GM06990 (cell line): ENCODE measurements around the gene CPVL.

Source experiments
- DNase-seq: peaks from one replicate; pipeline ENCODE4 v3.0.0-alpha.2; 2011; ENCODE audit not compliant: insufficient read length; ENCODE audit errors: extremely low read depth
- H3K27me3 ChIP-seq: replicated peaks from 2 replicates; pipeline ENCODE4 v1.6.0; 2011; ENCODE audit warnings: low read length; ENCODE audit not compliant: control insufficient read depth, insufficient read depth
- H3K36me3 ChIP-seq: 2 replicates; pipeline ENCODE4 v1.5.1; 2011; ENCODE audit warnings: low read length; ENCODE audit not compliant: control insufficient read depth, insufficient read depth
- H3K4me3 ChIP-seq: replicated peaks from 2 replicates; pipeline ENCODE4 v1.5.1; 2011; ENCODE audit warnings: low read depth, mild to moderate bottlenecking, control low read depth, low read length
- TF ChIP-seq, protein P1 (sequence below): IDR thresholded peaks from 2 replicates; pipeline ENCODE4 v1.5.1; 2011; ENCODE audit warnings: low read length, control low read depth, mild to moderate bottlenecking, inconsistent platforms; ENCODE audit not compliant: insufficient read depth, poor library complexity, severe bottlenecking

CPVL gene

GRCh38 chr7:29146057-29146706 lies at the start of gene CPVL:
CPVL (minus strand) TSS chr7:29146537; CDS start chr7:29121061, 25,476 bp downstream.
- DNase-seq, result no peak
- no peaks in the 10 kb centered on the region for H3K36me3 ChIP-seq
- TF ChIP-seq, protein P1, sequence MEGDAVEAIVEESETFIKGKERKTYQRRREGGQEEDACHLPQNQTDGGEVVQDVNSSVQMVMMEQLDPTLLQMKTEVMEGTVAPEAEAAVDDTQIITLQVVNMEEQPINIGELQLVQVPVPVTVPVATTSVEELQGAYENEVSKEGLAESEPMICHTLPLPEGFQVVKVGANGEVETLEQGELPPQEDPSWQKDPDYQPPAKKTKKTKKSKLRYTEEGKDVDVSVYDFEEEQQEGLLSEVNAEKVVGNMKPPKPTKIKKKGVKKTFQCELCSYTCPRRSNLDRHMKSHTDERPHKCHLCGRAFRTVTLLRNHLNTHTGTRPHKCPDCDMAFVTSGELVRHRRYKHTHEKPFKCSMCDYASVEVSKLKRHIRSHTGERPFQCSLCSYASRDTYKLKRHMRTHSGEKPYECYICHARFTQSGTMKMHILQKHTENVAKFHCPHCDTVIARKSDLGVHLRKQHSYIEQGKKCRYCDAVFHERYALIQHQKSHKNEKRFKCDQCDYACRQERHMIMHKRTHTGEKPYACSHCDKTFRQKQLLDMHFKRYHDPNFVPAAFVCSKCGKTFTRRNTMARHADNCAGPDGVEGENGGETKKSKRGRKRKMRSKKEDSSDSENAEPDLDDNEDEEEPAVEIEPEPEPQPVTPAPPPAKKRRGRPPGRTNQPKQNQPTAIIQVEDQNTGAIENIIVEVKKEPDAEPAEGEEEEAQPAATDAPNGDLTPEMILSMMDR, result no peak
- no peaks in the 10 kb centered on the region; the same call in 1 of the 2 replicates for H3K27me3 ChIP-seq
- no peak within 1 kb of the TSS for H3K4me3 ChIP-seq

DNA sequence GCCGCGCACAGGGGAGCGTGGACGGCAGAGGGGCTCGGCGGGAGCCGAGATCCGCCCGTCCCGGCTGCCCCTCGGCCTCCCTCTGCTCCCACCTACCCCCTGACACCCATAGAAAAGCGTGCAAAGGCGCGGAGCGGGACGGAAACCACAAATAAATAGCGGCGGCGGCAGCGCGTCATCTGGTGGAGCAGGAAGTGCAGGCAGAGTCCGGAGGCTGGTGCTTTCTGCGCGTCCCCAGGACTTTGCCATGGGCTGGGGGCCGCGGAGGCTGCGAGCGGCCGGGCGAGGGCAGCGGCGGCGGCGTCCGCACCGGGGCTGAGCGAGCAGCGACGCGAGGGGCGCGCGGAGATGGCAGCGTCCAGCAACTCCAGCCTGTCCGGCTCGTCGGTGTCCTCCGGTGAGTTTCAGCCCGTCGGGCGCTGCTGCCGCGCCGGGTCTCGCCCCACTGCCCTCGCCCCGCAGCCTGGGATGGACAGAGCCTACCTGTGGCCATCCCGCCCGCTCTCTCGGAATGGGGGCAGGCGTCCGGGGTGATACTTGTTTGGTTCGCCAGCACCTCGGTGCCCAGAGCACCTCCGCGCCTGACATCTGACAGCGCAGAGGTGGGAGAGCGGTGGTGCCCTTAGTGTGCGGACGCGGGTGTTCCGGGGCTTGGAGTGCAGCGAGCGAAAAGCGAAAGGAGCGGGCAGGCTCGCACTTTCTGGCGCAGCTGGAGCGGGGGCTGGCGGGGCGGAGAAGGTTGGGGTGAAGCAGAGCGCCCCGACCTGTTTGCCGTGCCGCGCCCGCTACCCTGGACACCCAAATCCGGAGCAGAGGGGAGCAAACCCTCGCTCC lies 48.5 kb upstream of the CPVL start, which contains the start of gene CHN2:
TSS of gene CHN2 (plus strand) at position 182 of the 834 bp plus-strand sequence.
- no peaks in the 10 kb centered on the region for H3K36me3 ChIP-seq
- no peak for DNase-seq
- TF ChIP-seq, protein P1, result no peak
- H3K27me3 ChIP-seq, result no peaks in the 10 kb centered on the region; the same call in 1 of the 2 replicates
- H3K4me3 ChIP-seq, result peak within 1 kb of the TSS; percentile 41

DNA sequence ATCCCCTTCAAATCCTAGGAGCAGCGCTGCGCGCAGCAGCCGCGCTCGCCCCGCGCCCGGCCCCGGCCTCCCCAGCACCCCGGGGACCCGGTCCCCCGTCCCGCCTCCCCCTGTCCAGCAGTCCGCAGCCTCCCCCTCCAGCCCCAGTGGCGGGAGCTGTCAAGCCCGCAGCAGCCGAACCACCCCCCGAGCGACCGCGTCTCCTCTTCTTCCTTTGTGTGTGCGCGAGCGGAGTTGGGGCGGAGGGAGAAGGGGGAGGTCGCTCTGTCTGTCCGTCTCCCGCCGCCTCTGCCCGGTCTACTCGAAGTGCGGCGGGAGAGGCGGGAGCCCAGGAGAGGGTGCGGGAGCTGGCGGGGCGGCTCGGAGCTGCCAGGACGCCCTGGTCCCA lies 47.9 kb upstream of the CPVL start:
- no peak for DNase-seq
- Histone ChIP-seq H3K36me3 (no peaks in the 10 kb centered on the region), H3K27me3 (no peaks in the 10 kb centered on the region; the same call in 1 of the 2 replicates), H3K4me3 (no peak overlapping the region; the same call in 1 of the 2 replicates)
- TF ChIP-seq, protein P1, result no peak

DNA sequence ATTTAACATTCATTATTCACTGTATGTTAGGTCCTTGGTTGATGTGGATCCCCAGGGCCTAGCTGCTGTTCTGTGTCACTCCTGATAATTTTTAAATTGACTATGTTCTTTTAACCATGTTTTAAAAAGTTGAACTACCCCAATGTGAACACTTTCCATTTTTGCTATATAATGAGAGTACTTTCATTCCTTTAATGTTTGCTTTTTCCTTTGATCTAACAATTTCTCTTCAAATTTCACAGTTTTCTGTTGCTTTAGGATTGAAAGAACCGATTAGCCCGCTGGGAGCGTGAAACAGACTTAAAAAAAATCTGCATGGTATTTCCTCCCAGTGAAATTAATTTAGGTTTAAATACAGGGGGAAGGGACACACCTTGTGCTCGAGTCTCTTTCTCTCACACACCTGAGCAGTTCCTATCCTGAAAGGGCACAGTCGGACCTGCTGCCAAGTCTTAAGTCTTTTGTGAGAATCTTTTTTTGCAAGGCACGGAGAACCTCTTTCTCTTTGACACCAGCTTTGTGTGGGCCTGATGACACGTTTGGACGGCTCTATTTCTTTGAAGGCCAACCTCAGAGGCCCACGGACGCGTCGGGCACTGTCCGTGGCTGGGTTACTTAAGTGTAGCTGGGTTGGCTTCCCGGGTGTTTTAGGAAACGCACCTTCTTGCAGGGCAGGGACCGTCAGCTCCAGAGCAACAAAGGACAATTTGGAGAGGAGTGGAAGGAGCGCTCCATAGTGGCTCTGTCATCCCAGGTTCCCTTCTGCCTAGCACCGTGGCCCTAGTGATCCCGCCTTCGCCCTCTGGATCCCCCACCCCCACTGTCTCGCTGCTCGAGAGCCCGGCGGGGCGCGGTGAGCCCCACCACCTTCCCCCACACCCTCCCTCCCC lies 47.2 kb upstream of the CPVL start:
- Histone ChIP-seq H3K27me3 (no peaks in the 10 kb centered on the region; the same call in 1 of the 2 replicates), H3K36me3 (no peaks in the 10 kb centered on the region), H3K4me3 (no peak overlapping the region)
- TF ChIP-seq, protein P1, result no peak
- no peak for DNase-seq

DNA sequence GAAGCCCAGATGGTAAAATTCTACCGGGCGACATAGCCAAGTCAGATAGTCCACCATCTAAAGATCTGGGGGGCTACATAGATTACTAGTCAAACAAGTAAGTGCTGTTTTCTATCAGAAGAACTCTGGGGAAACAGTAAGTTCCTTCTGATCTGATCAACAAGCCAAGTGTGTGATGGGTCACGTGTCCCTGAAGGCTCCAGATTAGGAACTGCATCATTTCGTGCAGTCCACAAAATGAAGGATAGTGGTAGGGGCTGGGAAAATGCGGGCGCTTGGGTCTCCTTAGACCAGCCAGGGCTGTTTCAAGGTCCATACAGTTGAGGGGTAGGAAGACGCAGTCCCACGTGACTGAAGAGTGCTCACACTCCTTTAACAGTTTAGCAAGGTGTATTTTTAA lies 46.5 kb upstream of the CPVL start:
- TF ChIP-seq, protein P1, result no peak
- no peak for DNase-seq
- H3K36me3 ChIP-seq, result no peaks in the 10 kb centered on the region
- no peaks in the 10 kb centered on the region; the same call in 1 of the 2 replicates for H3K27me3 ChIP-seq
- no peak overlapping the region for H3K4me3 ChIP-seq
